ENCODE data around the gene ERGIC1.
"Not testable (repeated sequence)": the region's sequence is repeated elsewhere in the genome, so short reads cannot be mapped to it uniquely, and the experiment has no call there.

ERGIC1 gene

DNA sequence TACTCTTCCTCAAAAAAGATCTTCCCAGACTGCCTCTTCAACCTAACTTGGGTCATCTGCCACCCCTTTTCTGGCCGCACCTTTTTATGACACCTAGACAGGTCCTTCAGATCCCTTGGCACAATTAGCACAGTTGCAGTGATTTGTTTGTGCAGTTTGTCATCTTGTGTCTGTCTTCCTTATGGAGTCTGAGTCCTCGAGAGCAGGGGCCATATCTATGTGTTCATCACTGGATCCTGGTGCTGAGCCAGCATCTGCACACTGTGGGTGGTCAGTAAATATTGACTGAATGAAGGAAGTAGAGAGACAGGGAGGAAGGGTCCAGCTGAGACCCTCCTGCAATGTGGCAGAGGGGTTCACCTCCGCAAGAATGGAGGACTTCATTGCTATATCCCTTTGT is 14.4 kb downstream of the ERGIC1 start:
- DNase-seq = no peak

DNA sequence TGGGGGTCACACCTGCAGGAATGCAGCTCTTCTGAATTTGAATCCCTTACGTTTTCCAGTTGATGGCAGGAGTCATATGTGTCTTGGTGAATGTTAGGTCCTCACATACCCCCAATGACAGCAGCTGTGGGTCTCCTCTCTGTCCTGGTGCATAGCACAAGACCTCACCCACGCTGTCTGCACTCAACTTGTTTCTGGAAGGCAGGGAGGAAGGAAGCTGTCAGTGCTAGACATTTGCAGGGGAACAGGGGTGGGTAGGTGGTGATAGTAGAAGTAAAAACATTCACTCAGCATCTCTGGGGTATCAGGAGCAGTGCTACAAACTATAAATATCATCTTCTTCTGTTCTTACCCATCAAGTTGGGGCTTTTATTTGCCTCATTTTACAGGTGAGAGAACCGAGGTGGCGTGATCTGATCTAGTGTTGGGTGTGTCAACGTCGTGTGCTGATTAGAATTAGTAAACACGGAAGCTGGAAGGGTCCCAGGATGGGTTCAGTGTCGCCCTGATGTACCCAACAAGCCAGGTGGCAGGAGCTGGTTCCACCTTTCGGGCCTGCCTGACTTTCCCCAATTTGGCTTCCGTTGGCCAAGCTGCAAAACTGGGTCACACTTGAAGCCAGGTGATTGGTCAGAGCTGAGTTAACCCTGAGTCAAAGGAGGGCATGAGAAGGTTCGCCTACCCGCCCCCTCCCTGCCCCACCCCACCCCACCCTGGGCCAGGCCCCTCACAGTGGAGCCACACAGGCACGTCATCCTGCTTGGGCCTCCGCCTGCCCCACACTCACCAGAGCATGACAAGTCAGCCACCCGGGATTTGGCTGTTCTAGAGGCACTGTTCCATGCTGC is 15.8 kb downstream of the ERGIC1 start:
- peak in 1 of 2 donors; percentile 66 for DNase-seq

DNA sequence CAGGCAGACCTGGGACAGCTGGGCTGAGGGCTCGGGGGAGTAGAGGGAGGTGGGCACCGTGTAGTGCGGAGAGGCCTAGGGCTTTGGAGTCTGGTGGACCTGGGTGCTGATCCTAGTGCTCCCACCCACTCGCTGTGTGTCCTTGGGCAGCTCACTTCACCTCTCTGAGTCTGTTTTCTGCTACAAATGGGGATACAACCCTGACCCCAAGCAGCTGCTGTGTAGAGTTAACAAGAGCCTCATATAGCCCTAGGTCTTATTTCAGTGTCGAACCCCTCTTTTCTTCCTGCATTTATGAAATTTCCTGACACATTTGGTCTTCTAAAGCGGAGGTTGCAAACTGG is 16.4 kb downstream of the ERGIC1 start:
- DNase-seq = no peak

DNA sequence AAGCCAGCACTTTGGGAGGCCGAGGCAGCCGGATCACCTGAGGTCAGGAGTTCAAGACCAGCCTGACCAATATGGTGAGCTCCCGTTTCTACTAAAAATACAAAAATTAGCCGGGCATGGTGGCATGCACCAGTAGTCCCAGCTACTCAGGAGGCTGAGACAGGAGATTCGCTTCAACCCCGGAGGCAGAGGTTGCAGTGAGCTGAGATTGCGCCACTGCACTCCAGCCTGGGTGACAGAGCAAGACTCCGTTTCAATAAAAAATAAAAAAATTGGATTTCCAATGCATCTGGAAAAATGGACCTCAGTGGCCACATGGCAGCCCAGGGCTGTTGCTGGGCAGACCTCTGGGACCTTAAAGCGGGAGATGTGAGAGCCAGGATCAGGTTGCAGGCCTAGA is 17.2 kb downstream of the ERGIC1 start:
- not testable (repeated sequence) for DNase-seq

DNA sequence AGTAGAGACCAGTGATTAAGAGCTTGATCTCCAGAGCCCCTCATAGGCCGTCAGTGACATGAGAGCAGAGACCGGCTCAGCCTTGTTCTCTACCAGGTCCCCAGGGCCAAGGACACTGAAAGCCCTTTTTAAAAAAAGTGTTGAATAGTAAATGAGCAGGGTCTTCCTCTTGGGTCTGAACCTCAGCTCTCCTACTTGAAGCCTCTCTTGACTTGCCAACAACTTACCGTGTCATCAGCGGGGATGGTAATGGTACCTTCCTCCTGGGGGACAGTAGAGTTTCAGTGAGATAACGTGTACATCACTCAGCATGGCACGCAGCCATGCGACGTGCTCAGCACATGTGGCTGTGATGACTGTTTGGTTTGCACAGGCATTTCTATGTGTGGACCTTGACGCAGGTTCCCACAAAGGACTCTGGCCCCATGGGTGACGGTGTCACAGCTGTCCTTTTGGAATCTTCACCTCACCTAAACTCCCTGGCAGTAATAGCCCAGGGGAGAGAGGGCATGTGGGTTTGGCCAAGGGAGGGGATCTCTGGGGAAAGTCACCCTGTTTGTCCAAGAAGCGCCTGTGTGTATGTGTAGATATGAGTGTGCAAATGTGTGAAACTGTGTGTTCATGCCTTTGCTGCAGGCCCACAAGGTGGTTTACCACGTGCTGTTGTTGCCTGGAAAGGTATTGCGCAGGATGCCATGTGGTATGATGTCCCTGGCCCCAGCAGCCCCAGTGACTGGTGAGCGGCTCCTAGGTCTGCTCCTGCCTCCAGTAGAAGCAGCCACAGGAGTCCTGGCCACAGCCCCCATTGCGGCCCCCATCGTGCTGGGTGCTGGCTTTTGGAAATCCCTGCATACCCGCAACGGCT is 18.7 kb downstream of the ERGIC1 start:
- DNase-seq = no peak

DNA sequence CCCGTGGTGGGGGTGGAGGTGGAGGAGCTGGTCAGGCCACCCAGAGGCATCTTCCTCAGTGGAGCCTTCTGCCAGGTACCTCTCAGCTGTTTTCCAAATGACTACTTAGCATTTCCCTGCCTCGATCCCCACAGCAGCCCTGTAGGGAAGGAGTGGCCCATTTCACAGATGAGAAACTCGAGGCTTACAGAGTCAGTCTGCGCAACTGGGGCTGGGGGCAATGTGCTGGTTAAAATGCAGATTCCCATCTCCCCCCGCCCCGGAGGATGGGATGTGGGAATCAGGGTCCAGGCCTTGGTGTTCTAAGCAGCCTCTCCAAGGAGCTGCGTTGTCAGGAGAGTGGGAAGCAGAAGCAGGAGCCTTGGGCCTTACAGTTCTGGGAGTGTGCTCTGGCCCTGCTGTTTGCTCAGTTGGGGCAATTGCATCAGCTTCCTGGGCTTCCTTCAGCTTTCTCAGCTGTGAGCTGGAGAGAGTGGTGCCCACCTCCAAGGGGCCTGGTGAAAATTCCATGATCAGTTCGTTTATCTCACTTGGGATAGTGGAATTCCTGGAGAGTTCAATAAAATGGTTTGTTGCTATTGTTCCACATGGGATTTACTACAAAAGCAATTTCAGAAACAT is 19.4 kb downstream of the ERGIC1 start:
- no peak for DNase-seq

DNA sequence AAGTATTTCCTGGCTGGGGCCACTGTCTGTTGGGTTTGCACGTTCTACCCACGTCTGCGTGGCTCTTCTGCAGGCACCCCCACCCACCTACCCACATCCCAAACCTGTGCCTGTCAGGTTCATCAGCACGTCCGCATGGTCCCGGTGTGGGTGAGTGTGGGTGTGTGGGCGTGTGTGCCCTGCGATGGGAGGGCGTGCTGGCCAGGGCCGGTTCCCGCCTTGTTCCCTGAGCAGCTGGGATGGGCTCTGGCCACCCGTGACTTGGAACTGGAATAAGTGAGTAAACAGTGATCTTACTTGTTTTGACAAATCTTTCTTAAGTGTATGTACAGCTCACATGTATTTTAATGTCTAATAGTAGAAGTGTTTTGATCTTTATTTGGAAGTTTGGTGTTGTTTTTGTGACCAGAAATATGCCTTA is 20.4 kb downstream of the ERGIC1 start:
- peak in 1 of 2 donors; percentile 20 for DNase-seq

DNA sequence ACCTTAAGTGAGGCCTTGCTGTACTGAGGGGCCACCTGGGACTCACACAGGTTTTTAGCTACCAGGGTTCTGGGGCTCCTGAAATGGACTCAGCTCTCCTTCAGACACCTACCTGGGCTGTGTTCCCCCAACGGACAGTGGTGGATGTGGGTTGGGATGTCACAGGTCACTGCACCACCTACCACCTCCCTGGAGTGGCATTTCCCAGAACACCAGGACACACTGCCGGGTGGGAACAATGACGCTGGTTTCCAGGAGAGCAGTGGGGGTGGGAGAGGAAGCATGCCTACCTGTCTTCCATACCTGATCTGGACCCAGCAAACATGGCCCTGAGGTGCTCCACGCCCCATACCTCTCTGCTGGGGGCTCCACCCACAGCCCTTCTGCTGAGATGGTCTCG is 20.9 kb downstream of the ERGIC1 start:
- no peak for DNase-seq

DNA sequence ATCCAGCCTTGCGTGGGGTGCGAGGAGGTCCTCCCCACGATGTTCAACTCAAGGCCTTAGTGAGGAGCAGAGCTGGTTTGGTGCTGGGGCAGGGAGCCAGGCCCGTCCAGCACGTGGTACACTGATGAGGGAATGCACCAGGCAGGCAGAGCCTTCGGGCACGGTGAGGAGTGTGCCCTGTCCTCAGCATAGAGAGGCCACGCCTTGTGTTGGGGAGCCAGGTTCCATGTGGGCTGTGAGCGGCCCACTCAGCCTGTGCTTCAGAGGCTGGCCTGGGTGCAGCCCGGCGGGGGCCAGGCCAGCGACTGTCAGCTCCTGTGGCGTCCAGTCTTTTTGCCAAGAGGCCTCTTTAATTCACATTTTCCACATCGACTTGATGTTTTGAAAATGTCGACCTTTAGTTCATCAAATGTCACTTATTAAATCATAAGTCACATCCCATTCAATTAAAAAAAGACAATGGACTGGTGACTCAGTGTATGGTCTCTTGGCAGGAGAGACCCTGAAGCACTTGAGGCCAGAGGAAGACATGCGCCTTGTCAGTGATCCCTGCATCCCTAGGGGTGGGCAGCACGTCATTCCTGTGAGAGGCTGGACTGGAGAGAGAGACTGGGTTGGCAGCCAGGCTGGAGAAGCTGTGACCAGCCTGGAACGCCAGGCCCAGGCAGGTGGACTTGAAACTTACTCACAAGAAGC is 21.7 kb downstream of the ERGIC1 start:
- no peak for DNase-seq

DNA sequence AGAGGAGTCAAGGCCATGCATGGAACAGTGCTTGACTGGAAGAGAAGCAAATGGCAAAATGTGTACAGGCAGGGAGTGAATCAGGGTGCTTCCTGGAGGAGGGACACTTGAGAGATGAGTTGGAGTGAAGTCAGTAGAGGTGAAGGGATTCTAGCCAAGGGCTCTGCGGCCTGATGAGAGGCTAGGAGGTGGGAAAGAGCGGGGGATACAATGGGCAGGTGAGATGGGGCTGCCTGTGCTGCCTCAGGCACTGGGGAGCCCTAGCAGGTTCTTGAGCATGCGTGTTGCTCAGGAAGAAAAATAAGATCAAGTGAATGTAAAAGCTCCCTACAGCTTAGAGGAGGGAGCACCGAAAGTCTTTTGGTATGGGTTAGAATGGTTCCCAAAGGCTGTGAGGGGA is 22.3 kb downstream of the ERGIC1 start:
- no peak for DNase-seq

DNA sequence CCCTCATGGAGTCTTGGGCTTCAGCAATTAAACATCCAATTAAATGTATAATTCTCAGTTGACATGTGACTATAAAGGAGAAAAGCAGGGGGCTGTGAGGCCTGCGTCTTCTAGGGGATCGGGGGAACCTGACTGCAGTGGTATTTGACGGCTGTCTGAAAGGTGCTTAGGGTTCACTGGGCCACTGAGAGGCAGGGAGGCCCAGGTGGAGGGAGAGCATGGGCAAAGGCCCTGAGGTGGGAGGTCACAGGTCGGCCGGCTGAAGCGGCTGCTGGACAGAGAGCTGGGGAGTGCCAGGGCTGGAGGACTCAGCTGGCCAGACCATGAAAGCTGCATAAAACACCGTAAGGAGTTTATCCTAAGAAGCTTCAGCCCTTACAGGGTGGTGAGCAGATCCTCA is 23.9 kb downstream of the ERGIC1 start:
- DNase-seq = no peak

DNA sequence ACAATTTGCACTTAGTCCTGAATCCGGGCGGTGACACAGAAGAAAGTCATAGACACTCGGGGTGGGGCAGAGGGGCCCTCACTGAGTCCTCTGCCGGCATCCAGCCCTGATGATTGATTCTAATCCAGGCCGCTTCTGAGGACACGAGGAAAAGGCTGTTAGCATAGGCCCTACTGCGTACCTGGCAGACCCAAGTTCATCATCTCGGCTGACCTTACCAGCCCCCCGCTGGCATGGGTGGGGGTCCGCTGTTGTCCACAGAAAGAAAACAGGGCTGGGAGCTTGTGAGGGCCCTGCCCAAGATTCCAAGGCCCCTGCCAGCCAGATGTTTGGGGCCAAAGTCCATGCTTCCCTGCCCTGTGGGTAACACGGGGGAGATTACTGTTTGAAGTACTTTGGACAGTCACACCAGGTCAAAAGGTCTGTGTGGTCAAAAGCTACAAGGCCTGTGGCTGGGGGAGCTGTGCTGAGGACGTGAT is 24.5 kb downstream of the ERGIC1 start:
- DNase-seq = no peak

DNA sequence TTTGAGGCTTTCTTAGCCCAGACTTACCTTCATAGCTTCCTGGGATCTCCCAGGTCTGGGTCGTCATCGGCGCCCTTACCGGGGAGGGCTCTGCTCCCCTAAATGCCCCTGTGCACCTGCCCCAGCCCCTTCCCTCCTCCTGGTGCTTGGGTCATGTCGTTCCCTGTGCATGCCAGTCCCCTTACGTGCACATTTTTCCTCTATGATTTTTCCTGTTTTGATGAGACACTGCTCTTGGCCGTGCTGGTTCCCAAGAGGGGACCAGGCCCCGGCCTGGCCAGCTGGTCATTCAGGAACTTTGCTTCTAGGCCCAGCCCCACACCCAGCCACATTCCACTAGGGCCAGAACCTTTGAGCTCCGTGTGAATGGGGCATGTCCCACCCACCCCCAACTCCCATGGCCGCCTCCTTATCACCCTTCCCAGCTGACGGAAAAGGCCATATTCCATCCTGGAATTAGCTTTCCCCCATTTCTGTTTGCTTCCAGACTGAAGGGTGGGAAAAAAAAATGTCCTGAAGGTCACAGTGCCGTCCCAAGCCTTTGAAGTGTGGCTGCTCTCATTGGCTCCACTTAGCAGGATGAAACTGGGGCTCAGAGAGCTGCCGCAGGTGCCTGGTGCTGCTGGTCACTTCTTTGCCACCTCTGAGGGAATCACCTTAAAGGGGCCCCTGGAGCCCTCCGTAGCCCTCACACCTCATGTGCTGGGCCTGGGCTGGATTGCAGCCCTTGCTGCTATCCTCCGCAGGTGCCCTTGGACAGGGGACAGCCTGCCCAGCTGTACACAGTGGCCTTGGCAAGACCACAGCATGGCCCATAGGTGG is 25.1 kb downstream of the ERGIC1 start:
- DNase-seq = no peak

DNA sequence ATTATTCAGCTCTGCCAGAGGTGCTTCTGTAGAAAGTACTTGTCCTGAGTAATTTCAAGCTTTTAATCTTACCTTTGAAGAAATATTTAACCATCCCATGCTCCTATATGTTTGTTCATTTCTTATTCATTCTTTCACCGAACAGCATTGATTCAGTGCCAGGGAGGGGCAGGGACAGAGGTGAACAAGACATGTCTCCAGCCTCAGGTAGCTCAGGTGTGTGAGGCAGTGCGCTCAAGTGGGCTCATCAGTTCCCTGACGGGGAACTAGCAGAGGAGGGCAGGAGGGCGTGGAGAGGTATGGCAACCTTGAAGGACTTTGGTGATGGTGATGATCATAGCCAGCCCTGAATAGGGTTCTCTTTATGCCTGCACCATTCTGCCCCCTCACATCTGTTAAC is 25.9 kb downstream of the ERGIC1 start:
- DNase-seq = no peak

DNA sequence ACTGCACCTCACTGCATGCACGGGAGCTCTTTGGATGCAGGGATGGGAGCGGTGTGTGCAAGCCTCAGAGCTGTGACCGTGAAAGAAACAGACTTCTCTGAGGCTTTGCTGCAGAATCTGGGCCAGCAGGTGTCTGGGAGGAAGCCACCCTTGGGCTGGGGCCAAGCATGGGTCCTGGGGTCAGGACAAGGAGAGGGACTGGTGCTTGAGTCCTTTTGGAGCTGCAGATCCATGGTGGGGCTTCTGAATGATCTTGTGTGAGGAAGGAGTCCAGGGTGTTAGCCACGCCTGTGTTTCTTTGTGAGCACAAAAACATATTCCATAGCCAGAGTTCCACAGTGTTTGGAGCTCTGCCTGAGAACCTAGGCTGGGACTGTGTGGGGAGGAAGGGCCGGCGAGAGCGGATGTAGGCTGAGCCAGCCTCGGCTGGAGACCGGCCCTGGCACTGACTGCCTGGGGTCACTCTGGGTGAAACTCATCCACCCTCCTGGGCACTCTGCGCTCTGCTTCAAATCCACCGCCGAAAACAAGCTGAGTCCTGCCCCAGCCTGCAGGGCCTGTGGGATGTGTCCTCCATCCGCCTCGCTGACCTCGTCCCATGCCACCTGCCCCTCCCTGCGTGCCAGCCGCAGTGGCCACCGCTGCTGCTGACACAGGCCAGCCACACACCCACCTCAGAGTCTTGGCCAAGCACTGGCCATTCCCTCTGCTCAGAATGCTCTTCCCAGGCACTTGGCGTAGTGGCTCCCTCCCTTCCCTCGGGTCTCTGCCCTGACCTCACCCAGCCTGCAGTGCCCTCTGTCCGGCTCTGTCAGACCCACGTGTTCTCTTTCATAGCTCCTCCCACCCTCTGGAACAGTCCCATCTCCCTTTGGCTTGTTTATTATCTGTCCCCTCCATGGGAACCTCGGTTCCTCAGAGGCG is 26.7 kb downstream of the ERGIC1 start:
- DNase-seq = no peak

DNA sequence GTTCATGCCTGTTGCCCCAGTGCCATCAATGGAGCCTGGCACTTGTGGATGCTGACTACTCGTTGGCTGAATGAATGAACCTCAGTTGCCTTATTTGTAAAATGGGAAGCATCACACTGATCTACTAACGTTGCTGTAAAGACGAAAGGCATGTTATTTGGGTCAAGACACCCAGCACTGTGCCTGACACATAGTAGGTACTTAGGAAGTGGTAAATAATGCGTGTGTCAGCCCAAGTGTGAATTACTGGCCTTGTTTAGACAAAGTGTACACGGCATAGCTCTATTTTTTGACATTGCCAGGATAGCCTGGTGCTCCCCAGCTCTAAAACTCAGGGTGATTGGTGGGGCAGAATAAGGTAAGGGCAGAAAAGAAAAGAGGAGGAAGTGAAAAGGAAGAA is 27.4 kb downstream of the ERGIC1 start:
- DNase-seq = no peak

DNA sequence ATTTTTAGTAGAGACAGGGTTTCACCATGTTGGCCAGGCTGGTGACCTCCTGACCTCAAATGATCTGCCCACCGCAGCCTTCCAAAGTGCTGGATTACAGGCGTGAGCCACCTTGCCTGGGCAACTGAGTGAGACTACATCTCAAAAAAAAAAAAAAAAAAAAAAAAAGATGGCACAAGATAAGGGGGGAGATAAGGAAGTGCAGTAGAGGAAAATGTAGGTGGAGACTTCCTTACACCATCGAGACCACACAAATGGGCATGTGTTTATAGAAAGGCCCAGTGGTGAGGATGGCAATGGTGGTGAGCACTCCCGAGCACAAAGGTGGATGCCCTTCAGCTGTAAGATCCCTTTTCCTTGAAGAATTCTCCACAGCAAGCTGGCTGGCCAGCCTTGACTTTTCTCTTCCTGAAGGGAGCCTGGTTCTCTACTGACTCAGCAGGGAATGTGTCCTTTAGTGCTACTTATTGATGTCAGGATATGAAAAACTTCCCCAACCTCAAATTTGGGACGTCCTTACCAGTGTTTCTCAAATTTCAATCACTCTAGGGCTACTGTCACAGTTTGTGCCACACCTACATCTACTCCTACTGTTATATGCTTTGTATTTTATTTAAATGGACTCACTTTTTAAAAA is 28.2 kb downstream of the ERGIC1 start:
- no peak for DNase-seq

DNA sequence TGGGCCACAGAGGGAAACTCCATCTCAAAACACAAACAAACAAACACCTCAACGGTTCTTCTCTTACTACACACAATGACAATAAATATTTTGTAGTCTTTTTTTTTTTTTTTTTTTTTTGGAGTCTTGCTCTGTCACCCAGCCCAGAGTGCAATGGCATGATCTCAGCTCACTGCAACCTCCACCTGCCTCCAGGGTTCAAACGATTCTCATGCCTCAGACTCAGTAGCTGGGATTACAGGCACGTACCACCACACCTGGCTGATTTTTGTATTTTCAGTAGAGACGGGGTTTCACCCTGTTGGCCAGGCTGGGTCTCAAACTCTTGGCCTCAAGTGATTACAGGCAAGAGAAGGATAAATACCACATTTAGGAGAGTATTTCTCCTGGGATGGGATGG is 30.1 kb downstream of the ERGIC1 start:
- DNase-seq = not testable (repeated sequence)

DNA sequence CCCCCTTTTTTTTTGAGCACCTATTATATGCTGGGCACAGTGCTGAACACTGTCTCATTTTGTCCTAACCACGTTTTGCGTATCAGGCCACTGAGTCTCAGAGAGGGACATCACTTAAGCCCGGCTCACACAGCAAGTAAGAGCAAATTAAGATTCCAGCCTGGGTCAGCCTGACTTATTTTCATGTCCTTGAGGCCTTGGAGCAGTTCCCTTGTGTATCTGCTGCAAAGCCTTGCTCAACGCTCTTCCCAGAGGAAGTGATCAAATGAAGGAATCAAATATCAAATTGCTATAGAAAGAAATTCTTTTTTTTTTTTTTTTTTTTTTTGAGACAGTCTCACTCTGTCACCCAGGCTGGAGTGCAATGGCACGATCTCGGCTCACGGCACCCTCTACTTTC is 30.7 kb downstream of the ERGIC1 start:
- DNase-seq = no peak

DNA sequence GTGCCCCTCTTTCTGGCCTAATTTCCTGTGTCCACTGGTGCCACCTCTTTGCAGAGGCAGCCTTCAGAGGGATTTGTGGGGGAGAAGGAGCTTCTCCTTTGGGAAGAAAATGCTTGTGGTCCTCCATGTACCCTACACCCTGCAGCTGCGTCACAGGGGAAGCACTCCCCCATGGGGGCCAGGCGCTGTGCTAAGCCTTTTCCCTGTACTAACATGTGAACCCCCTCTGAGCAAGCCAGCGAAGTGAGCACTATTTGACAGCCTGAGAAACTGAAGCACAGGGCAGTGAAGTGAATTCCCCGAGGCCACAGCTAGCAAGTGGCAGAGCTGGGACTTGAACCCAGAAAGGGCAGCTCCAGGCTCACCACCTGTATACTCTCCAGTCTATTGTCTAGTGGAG is 32.3 kb downstream of the ERGIC1 start:
- no peak for DNase-seq

All from CD4-positive, alpha-beta T cell treated with Interferon alpha-2 for 1 hour (primary cell).